Nephron progenitor cell (in vitro differentiated cells): Measurements from ENCODE around the gene SRP9.
"Not testable (repeated sequence)": the region's sequence is repeated elsewhere in the genome, so short reads cannot be mapped to it uniquely, and the experiment has no call there.

Source experiments
- DNase-seq: peaks from one replicate; pipeline ENCODE4 v3.0.0; 2021
- H3K27ac Mint-ChIP-seq: 2 replicates; pipeline ENCODE4 v1.8.0; 2021; ENCODE audit warnings: mild to moderate bottlenecking, moderate library complexity, mixed read lengths
- H3K27me3 Mint-ChIP-seq: 2 replicates; pipeline ENCODE4 v1.8.0; 2021; ENCODE audit warnings: mild to moderate bottlenecking, low read depth, mixed read lengths; ENCODE audit not compliant: poor library complexity
- H3K36me3 Mint-ChIP-seq: 2 replicates; pipeline ENCODE4 v1.8.0; 2021; ENCODE audit warnings: low read depth, mixed read lengths
- H3K4me1 Mint-ChIP-seq: 2 replicates; pipeline ENCODE4 v1.8.0; 2021; ENCODE audit warnings: mixed read lengths
- H3K4me3 Mint-ChIP-seq: 2 replicates; pipeline ENCODE4 v1.8.0; 2021; ENCODE audit warnings: mild to moderate bottlenecking, moderate library complexity, mixed read lengths
- H3K9me3 Mint-ChIP-seq: 2 replicates; pipeline ENCODE4 v1.8.0; 2021; ENCODE audit warnings: mild to moderate bottlenecking, moderate library complexity, mixed read lengths
- TF ChIP-seq, protein P1 (sequence below): fragments of 200-600 bp; sonication (generic); IDR thresholded peaks from 2 replicates; pipeline ENCODE4 v1.5.0; 2021; ENCODE audit warnings: antibody characterized with exemption

The SRP9 gene

DNA sequence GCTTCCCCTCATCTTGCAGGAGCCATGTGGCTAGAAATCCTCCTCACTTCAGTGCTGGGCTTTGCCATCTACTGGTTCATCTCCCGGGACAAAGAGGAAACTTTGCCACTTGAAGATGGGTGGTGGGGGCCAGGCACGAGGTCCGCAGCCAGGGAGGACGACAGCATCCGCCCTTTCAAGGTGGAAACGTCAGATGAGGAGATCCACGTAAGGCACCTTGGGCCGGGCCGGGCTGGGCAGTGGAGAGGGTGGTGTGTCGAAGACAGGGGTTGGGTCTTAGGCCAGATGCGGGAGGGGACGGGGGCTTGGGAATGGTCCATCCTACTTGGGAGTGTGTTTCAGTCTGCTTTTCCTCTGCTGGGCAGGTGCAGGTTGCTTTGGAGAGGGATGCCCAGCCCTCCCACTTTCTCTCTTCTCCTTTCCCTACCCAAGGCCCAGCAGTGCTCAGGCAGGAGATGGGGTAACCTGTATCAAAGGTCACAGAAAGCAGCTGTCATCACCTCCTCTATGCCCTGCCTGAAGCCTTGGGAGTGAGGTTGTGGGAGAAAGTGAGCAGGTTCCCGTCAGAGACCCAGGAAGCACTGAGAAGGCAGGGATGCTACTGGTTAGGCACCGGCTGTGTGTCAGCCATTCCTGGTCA is 51.2 kb downstream of the SRP9 start:
- Mint-ChIP-seq H3K9me3 (no peaks in the 10 kb centered on the region), H3K27me3 (peaks cover 4% of the 10 kb centered on the region), H3K4me1 (peaks cover 38% of the 10 kb centered on the region), H3K27ac (no peak overlapping the region), H3K4me3 (no peak overlapping the region), H3K36me3 (peaks cover 35% of the 10 kb centered on the region)
- TF ChIP-seq, protein P1, sequence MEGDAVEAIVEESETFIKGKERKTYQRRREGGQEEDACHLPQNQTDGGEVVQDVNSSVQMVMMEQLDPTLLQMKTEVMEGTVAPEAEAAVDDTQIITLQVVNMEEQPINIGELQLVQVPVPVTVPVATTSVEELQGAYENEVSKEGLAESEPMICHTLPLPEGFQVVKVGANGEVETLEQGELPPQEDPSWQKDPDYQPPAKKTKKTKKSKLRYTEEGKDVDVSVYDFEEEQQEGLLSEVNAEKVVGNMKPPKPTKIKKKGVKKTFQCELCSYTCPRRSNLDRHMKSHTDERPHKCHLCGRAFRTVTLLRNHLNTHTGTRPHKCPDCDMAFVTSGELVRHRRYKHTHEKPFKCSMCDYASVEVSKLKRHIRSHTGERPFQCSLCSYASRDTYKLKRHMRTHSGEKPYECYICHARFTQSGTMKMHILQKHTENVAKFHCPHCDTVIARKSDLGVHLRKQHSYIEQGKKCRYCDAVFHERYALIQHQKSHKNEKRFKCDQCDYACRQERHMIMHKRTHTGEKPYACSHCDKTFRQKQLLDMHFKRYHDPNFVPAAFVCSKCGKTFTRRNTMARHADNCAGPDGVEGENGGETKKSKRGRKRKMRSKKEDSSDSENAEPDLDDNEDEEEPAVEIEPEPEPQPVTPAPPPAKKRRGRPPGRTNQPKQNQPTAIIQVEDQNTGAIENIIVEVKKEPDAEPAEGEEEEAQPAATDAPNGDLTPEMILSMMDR, result no peak
- DNase-seq, result no peak

DNA sequence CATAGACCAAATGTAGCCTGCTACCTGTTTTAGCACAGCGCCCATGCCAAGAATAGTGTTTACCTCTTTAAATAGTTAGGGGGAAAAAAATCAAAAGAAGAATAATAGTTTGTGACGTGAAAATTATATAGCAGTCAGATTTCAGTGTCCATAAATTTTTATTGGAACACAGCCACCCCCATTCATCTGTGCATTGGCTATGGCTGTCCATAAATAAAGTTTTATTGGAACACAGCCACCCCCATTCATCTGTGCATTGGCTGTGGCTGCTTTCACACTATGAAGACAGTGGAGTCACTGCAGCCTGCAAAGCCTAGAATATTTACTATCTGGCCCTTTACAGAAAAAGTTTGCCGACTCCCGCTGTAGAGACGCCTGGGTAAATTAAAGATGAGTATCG is 53.2 kb downstream of the SRP9 start:
- Mint-ChIP-seq H3K27ac (no peak overlapping the region), H3K4me1 (peaks cover 18% of the 10 kb centered on the region), H3K9me3 (no peaks in the 10 kb centered on the region), H3K36me3 (peaks cover 50% of the 10 kb centered on the region), H3K27me3 (peaks cover 4% of the 10 kb centered on the region), H3K4me3 (no peak overlapping the region)
- no peak for DNase-seq
- TF ChIP-seq, protein P1, result no peak

DNA sequence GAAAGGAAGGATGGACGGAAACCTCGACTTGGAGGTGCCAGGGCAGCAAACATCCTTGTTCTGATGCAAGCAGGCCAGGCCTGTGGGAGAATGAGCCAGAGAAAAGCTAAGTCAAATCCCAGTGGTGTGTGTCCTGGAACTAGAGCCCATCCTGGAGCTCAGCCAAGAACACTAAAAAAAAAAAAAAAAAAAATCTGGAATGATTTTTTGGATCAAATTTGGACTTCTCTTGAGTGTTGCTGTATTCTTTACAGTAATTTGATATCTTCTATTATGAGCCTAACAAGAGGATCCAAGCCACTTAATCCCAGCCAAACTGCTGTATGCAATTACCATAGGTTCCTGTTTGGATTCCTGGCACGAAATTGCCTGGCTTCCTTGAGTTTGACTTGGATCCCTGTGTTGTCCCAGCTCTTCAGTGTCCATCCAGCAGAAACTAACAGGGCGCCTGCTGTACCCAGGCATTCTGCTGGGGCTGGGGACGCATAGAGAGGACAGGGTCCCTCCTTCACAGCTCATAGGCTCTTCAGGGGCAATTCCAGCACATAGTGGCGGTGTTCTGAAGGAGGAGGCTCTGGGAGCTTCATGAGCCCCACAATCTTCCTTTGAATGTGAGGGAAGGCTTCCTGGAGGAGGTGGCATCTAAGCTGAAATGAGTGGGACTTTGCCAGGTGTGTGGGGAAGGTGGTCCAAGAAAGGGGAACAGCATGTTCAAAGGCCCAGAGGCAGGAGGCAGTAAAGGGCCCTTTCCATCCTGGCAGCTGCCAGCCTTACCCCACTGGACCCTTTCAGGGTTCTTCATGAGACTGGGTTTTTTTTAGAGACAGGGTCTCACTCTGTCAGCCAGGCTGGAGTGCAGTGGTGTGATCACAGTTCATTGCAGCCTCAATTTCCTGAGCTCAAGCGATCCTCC is 57.0 kb downstream of the SRP9 start:
- Mint-ChIP-seq H3K9me3 (no peaks in the 10 kb centered on the region), H3K36me3 (peaks cover 52% of the 10 kb centered on the region), H3K27ac (no peak overlapping the region), H3K4me3 (no peak overlapping the region), H3K27me3 (no peaks in the 10 kb centered on the region), H3K4me1 (no peaks in the 10 kb centered on the region)
- TF ChIP-seq, protein P1, result no peak
- DNase-seq, result no peak

DNA sequence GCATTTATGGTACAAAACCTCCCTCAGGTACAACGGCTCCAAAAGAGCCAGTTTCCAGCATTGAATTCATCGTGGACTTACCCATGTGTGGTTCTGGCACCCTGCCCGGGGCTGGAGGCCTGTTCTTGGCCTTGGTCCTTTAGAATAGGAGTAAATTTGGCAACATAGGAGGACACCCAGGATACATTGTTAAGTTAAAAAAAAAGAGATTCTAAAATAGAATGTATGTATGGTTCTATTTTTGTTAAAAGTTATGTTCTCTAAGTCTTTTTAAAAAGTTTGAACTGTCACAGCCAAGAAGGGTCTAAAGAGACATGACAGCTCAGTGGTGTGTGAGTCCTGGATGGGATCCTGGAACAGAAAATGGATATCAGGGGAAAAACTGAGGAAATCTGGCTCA is 58.2 kb downstream of the SRP9 start:
- Mint-ChIP-seq H3K9me3 (no peaks in the 10 kb centered on the region), H3K4me1 (no peaks in the 10 kb centered on the region), H3K36me3 (peaks cover 59% of the 10 kb centered on the region), H3K4me3 (no peak overlapping the region), H3K27ac (no peak overlapping the region), H3K27me3 (no peaks in the 10 kb centered on the region)
- DNase-seq, result no peak
- TF ChIP-seq, protein P1, result no peak

DNA sequence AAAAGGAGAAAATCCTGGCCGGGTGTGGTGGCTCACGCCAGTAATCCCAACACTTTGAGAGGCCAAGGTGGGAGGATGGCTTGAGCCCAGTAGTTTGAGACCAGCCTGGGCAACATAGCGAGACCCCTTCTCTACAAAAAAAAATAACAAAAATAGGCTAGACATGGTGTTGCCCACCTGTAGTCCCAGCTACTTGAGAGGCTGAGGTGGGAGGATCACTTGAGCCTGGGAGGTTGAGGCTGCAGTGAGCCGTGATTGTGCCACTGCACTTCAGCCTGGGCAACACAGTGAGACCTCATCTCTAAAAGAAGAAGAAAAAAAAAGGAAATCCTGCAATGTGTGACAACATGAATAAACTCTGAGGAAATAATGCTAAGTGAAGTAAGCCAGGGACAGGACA is 58.7 kb downstream of the SRP9 start:
- not testable (repeated sequence) for DNase-seq, H3K4me3 Mint-ChIP-seq, H3K9me3 Mint-ChIP-seq, H3K27me3 Mint-ChIP-seq, H3K4me1 Mint-ChIP-seq, H3K27ac Mint-ChIP-seq
- H3K36me3 Mint-ChIP-seq, result peaks cover 58% of the 10 kb centered on the region

DNA sequence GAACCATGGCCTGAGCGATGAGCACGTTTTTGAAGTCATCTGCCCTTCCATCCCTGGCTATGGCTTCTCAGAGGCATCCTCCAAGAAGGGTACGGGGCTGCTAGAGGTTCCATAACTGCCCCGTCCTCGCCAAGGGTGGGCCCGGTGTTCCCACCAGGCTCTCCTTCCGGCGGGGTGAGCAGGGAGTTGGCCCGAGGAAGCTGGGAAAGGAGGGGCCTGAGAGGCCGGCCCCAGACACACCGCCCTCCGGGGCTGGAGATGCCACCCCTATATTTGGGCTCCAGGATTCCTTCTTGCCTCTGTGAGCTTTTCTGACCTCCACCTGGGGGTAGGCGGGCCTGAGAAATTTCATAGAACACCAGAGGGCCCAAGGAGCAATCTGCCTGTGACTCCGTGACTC is 61.2 kb downstream of the SRP9 start:
- H3K36me3 Mint-ChIP-seq, result peaks cover 43% of the 10 kb centered on the region
- H3K4me3 Mint-ChIP-seq, result no peak overlapping the region
- peaks cover 15% of the 10 kb centered on the region for H3K4me1 Mint-ChIP-seq
- no peaks in the 10 kb centered on the region for H3K9me3 Mint-ChIP-seq
- peaks cover 2% of the 10 kb centered on the region for H3K27me3 Mint-ChIP-seq
- peak overlapping the region; percentile 61 for H3K27ac Mint-ChIP-seq
- TF ChIP-seq, protein P1, result no peak
- no peak for DNase-seq
